IPS DF 4.7 (cell line): ENCODE measurements around the gene CACNG3.

Experiments
- DNase-seq: peaks from one replicate; pipeline ENCODE4 v3.0.0-alpha.2; 2013; ENCODE audit warnings: low spot score; ENCODE audit errors: extremely low read depth

Gene CACNG3

DNA sequence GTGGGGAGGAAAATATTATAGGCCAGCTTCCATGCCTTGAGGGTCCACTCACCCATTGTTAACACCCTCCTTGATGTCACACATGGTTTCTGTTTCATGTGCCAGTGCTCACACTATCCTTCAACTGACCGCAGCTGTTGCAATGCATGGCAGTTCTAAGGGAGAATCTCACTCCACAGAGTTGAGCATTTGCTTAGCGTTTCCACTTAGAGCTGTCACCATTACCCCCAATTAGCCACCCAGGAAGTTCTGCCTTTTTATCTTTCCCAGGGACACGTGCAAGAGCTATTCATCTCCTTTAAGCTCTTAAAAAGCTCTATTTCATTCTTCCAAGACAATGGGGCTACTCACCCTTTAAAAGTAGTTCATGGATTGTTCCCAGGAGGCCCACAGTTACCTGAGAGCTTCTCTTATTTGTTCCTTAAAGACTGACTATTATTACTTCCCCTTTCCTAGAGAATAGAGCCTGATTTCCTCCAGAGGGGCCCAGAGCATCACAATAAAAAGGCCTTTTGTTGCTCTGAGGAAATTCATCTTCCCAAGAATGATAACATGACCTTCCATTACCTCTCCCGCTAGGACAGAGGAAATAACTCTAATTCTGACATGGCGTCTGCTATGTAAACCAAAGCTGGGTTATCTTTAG is 126.8 kb downstream of the CACNG3 start:
- DNase-seq, result peak; percentile 25

DNA sequence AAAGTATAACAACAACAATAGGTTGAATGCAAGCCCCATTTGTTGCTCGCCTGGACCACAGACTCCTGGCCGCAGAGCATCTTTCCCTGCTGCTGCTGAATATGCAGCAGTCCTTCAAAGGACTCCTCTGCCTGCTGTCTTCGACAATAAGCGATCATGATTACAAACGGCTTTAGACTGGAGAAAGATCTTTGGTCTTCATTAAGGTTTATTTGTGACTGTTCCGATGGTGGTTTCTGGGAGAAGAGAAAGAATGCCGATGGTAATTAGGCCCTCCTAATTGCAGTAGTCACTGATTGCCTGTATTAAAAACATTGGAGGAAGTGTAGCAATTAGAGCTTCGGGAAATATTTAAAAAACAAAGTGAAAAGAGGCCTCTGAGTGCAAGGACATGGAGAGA is 138.2 kb downstream of the CACNG3 start:
- DNase-seq, result no peak

DNA sequence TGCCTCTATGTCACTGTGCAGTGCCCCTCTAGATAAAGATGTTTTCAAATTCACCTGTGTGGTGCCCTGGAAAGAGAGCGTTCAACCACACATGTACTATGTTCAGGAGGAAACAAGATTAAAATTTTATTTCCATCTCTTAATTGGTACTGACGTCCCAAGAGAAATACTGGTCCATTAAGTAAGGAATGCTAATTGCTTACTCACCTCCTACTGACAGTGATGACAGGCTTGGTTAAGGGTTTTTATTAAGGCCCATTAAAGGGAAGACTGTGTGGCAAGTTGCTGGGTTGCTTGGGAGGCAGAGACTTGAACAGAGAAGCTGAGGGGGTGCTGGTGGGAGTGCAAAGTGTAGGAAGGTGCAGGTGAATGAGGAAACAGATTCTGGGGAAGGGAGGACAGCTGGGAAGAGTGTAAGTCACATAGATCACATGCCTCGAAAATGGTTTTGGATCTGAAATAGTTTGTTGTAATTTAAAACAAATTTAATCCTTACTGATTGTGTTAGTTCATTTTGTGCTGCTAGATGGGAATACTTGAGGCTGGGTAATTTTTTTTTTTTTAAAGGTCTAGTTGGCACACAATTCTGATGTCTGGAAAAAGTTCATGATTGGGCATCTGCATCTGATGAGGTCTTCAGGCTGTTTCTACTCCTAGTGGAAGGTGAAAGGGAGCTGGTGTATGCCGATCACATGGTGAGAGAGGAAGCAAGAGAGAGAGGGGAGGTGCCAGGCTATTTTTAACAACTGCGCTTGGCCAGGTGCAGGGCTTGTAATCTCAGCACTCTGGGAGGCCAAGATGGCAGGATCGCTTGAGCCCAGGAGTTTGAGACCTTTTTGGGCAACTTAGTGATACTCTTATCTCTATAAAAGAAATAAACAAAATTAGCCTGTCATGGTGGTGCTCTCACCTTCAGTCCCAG is 140.5 kb downstream of the CACNG3 start:
- no peak for DNase-seq

DNA sequence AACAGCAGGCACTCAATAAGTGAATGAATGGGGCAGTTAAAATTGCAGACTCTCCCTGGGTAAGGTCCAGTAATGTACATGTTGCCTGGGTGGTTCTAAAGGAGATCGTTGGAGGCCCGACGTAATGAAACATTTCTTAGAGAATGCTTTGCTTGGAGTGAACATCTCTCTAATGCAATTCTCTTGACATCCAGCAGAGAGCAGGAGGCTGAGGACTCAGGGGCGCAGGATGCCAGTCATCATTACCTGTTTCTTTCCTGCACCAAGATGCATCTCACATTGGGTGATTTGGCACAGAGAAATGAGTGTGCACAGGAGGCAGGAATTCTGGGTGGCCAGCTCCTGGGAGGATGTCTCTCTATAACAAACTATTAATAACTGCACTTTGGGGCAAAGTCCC is 152.9 kb downstream of the CACNG3 start:
- no peak for DNase-seq
